IMR-90 (cell line): ENCODE data around the gene GRK5. TPM values are rescaled to one million over a fixed set of nuclear protein-coding genes. Genes with fewer than 3 reads are reported as not detected.
A peak's percentile ranks its signal among the peaks of the same experiment; 100 is the strongest.

Experiments
- ATAC-seq: fragments of 200-7000 bp; cut with Tn5 transposase; 2 replicates; pipeline ENCODE4 v1.9.1; 2020; ENCODE audit warnings: low read depth, mild to moderate bottlenecking, moderate library complexity
- BruUV-seq: library from RNA; stranded (reverse); fragments of 400-500 nt; replicated peaks from 2 replicates; lab custom pipeline; 2021; lab: Mats Ljungman, UMichigan
- CTCF ChIA-PET: fragments of 300-600 bp; formaldehyde crosslinking; extraction: SDS; loops from one replicate; lab custom pipeline; 2021; ENCODE audit warnings: antibody characterized with exemption; lab: Yijun Ruan, JAX
- POLR2A ChIA-PET: fragments of 300-600 bp; sonication (Branson Sonifier 250); formaldehyde crosslinking; loops from one replicate; lab custom pipeline; 2022; ENCODE audit warnings: antibody characterized with exemption; ENCODE audit not compliant: unreplicated experiment; lab: Charles Lee
- DNase-seq: peaks from one replicate; pipeline ENCODE4 v3.0.0; 2013
- H2AFZ ChIP-seq: replicated peaks from 2 replicates; pipeline ENCODE3; 2013; ENCODE audit warnings: low read length, mild to moderate bottlenecking; ENCODE audit not compliant: poor library complexity
- H2AK5ac ChIP-seq: 2 replicates; pipeline ENCODE4 v1.6.1; 2013; ENCODE audit warnings: low read depth, low read length, inconsistent platforms
- H2AK9ac ChIP-seq: replicated peaks from 2 replicates; pipeline ENCODE3; 2013; ENCODE audit warnings: mild to moderate bottlenecking, low read depth, low read length, moderate library complexity; ENCODE audit not compliant: poor library complexity
- H2BK120ac ChIP-seq: 2 replicates; pipeline ENCODE4 v1.6.1; 2013; ENCODE audit warnings: low read depth, low read length, inconsistent platforms
- H2BK15ac ChIP-seq: 3 replicates; pipeline ENCODE4 v1.6.1; 2013; ENCODE audit warnings: low read depth, low read length, inconsistent platforms
- H2BK20ac ChIP-seq: 2 replicates; pipeline ENCODE4 v1.6.1; 2013; ENCODE audit warnings: low read depth, mild to moderate bottlenecking, inconsistent platforms, low read length, moderate library complexity
- H2BK5ac ChIP-seq: 2 replicates; pipeline ENCODE4 v1.6.1; 2013; ENCODE audit warnings: mild to moderate bottlenecking, low read depth, low read length, inconsistent platforms; ENCODE audit not compliant: poor library complexity, severe bottlenecking
- H3K14ac ChIP-seq: replicated peaks from 2 replicates; pipeline ENCODE4 v1.6.1; 2013; ENCODE audit warnings: low read depth, low read length, inconsistent platforms
- H3K18ac ChIP-seq: 2 replicates; pipeline ENCODE4 v1.6.1; 2013; ENCODE audit warnings: low read depth, low read length, control low read depth
- H3K23ac ChIP-seq: 2 replicates; pipeline ENCODE4 v1.6.1; 2013; ENCODE audit warnings: low read depth, low read length, inconsistent platforms
- H3K27ac ChIP-seq: 2 replicates; pipeline ENCODE4 v1.5.1; 2013; ENCODE audit warnings: mild to moderate bottlenecking, control low read depth, low read length; ENCODE audit not compliant: insufficient read depth
- H3K27me3 ChIP-seq: 2 replicates; pipeline ENCODE4 v1.6.1; 2013; ENCODE audit warnings: low read length; ENCODE audit not compliant: control insufficient read depth, insufficient read depth
- H3K36me3 ChIP-seq: 2 replicates; pipeline ENCODE4 v1.6.1; 2013; ENCODE audit warnings: low read length, mixed read lengths; ENCODE audit not compliant: control insufficient read depth, insufficient read depth
- H3K4ac ChIP-seq: 2 replicates; pipeline ENCODE4 v1.6.1; 2013; ENCODE audit warnings: low read depth, low read length, inconsistent platforms
- H3K4me1 ChIP-seq: 2 replicates; pipeline ENCODE4 v1.6.1; 2013; ENCODE audit warnings: low read length, mixed read lengths; ENCODE audit not compliant: control insufficient read depth, insufficient read depth
- H3K4me2 ChIP-seq: 2 replicates; pipeline ENCODE4 v1.6.1; 2013; ENCODE audit warnings: low read depth, mild to moderate bottlenecking, control low read depth, low read length, moderate library complexity
- H3K4me3 ChIP-seq: 2 replicates; pipeline ENCODE4 v1.5.1; 2013; ENCODE audit warnings: low read depth, mild to moderate bottlenecking, control low read depth, low read length, moderate library complexity; ENCODE audit not compliant: insufficient read depth
- H3K56ac ChIP-seq: 2 replicates; pipeline ENCODE4 v1.6.1; 2013; ENCODE audit warnings: low read length, inconsistent platforms; ENCODE audit not compliant: insufficient read depth; ENCODE audit errors: extremely low read depth
- H3K79me1 ChIP-seq, 2 experiments: 2 replicates each; pipeline ENCODE4 v1.6.1; 2013; ENCODE audit warnings: low read length in 2 of 2, inconsistent platforms in 1 of 2, low read depth in 1 of 2
- H3K9ac ChIP-seq: 2 replicates; pipeline ENCODE4 v1.6.1; 2013; ENCODE audit warnings: low read depth, low read length, control low read depth
- H3K9me1 ChIP-seq: 2 replicates; pipeline ENCODE4 v1.6.1; 2013; ENCODE audit warnings: low read length, inconsistent platforms; ENCODE audit not compliant: insufficient read depth
- H3K9me3 ChIP-seq: 2 replicates; pipeline ENCODE4 v1.6.1; 2013; ENCODE audit warnings: low read length; ENCODE audit not compliant: control insufficient read depth, insufficient read depth
- H4K20me1 ChIP-seq: 2 replicates; pipeline ENCODE4 v1.6.1; 2013; ENCODE audit warnings: low read length, inconsistent platforms; ENCODE audit not compliant: insufficient read depth
- H4K5ac ChIP-seq: 2 replicates; pipeline ENCODE4 v1.6.1; 2013; ENCODE audit warnings: mild to moderate bottlenecking, low read depth, low read length, control low read depth
- H4K8ac ChIP-seq, 2 experiments: 2 replicates each; pipeline ENCODE4 v1.6.1; 2013; ENCODE audit warnings: low read depth in 2 of 2, low read length in 2 of 2, control low read depth in 1 of 2, inconsistent platforms in 1 of 2
- H4K91ac ChIP-seq: 2 replicates; pipeline ENCODE4 v1.6.1; 2013; ENCODE audit warnings: low read depth, low read length, inconsistent platforms; ENCODE audit not compliant: insufficient read depth
- BHLHE40 ChIP-seq: fragments of 150-350 bp; IDR thresholded peaks from 2 replicates; pipeline ENCODE4 v1.6.1; 2016; ENCODE audit warnings: mild to moderate bottlenecking, low read depth, low read length
- CEBPB ChIP-seq: IDR thresholded peaks from 2 replicates; pipeline ENCODE4 v1.6.1; 2012; ENCODE audit warnings: low read depth, low read length, improper control_type of control experiment
- CHD1 ChIP-seq: IDR thresholded peaks from 2 replicates; pipeline ENCODE4 v1.6.1; 2012; ENCODE audit warnings: low read depth, low read length, improper control_type of control experiment
- ELK1 ChIP-seq: fragments of 150-350 bp; IDR thresholded peaks from 2 replicates; pipeline ENCODE4 v1.6.1; 2016; ENCODE audit warnings: low read depth, mild to moderate bottlenecking, low read length, moderate library complexity, borderline replicate concordance
- FOS ChIP-seq: fragments of 150-350 bp; IDR thresholded peaks from 2 replicates; pipeline ENCODE4 v1.6.1; 2016; ENCODE audit warnings: low read depth, low read length
- MAFK ChIP-seq: IDR thresholded peaks from 2 replicates; pipeline ENCODE4 v1.6.1; 2012; ENCODE audit warnings: low read depth, low read length, improper control_type of control experiment
- MAZ ChIP-seq: IDR thresholded peaks from 2 replicates; pipeline ENCODE4 v1.6.1; 2012; ENCODE audit warnings: low read depth, mild to moderate bottlenecking, low read length, improper control_type of control experiment, moderate library complexity, borderline replicate concordance
- MXI1 ChIP-seq: IDR thresholded peaks from 2 replicates; pipeline ENCODE4 v1.6.1; 2012; ENCODE audit warnings: low read depth, mild to moderate bottlenecking, low read length, moderate library complexity, borderline replicate concordance
- NFE2L2 ChIP-seq: fragments of 150-350 bp; IDR thresholded peaks from 2 replicates; pipeline ENCODE4 v1.6.1; 2016; ENCODE audit warnings: low read depth, mild to moderate bottlenecking, low read length
- POLR2A ChIP-seq: IDR thresholded peaks from 2 replicates; pipeline ENCODE4 v1.6.1; 2012; ENCODE audit warnings: mild to moderate bottlenecking, low read depth, low read length
- RAD21 ChIP-seq: IDR thresholded peaks from 2 replicates; pipeline ENCODE4 v1.6.1; 2012; ENCODE audit warnings: low read length, improper control_type of control experiment
- RCOR1 ChIP-seq: IDR thresholded peaks from 2 replicates; pipeline ENCODE4 v1.6.1; 2012; ENCODE audit warnings: mild to moderate bottlenecking, low read length, improper control_type of control experiment; ENCODE audit not compliant: insufficient replicate concordance
- RFX5 ChIP-seq: IDR thresholded peaks from 2 replicates; pipeline ENCODE4 v1.8.0; 2012; ENCODE audit warnings: low read depth, mild to moderate bottlenecking, low read length, moderate library complexity
- SMC3 ChIP-seq: fragments of 150-350 bp; IDR thresholded peaks from 2 replicates; pipeline ENCODE4 v1.6.1; 2016; ENCODE audit warnings: low read depth, mild to moderate bottlenecking, antibody characterized with exemption, low read length, moderate library complexity
- WGBS, 2 experiments: methylation state at CpG; one replicate each; pipeline versions ENCODE4 v1.1.5 to v1.1.7; 2013; ENCODE audit warnings: missing lambda C conversion rate in 2 of 2; ENCODE audit not compliant: insufficient read length in 1 of 2; ENCODE audit errors: extremely low coverage in 2 of 2; 5-methylcytosine and 5-hydroxymethylcytosine counted together
- dilution Hi-C: fragments of 300-500 bp; cut with HindIII; formaldehyde crosslinking; loops from one replicate; pipeline ENCODE4 v1.14.3; 2018; ENCODE audit warnings: low sequenced_read_pairs; ENCODE audit not compliant: unreplicated experiment
- in situ Hi-C: fragments of 300-500 bp; cut with MboI; formaldehyde crosslinking; loops from 3 replicates; pipeline ENCODE4 v1.14.3; 2019; ENCODE audit warnings: low sequenced_read_pairs, inconsistent platforms, mixed read lengths
- intact Hi-C: fragments of 100-400 bp; cut with micrococcal nuclease; formaldehyde crosslinking; loops from 2 replicates; pipeline ENCODE4 v1.10.0; 2022
- polyA plus RNA-seq, 3 experiments: library from polyadenylated mRNA; depleted of rRNA; stranded (reverse); fragments of >200 nt; gene quantifications; 2 replicates each; pipeline ENCODE4 v1.2.3, GENCODE V29; 2012; ENCODE audit warnings: low replicate concordance in 1 of 3
- total RNA-seq: library from RNA; depleted of rRNA; stranded (reverse); fragments of >200 nt; gene quantifications from 2 replicates; pipeline ENCODE4 v1.2.3, GENCODE V29; 2012
- TF ChIP-seq, protein P1 (sequence below): conservative IDR thresholded peaks from 2 replicates; pipeline ENCODE4 v1.5.1; 2012; ENCODE audit warnings: mild to moderate bottlenecking, low read depth, low read length, improper control_type of control experiment
- TF ChIP-seq, protein P2 (sequence below): fragments of 150-350 bp; IDR thresholded peaks from 2 replicates; pipeline ENCODE4 v1.6.1; 2017; ENCODE audit warnings: mild to moderate bottlenecking, antibody characterized with exemption, low read length, low read depth

Gene GRK5
- total and polyA plus RNA-seq, 2 of the 4 experiments (the other 2 are of a cell fraction), result 12.9 to 16.3 TPM

DNA sequence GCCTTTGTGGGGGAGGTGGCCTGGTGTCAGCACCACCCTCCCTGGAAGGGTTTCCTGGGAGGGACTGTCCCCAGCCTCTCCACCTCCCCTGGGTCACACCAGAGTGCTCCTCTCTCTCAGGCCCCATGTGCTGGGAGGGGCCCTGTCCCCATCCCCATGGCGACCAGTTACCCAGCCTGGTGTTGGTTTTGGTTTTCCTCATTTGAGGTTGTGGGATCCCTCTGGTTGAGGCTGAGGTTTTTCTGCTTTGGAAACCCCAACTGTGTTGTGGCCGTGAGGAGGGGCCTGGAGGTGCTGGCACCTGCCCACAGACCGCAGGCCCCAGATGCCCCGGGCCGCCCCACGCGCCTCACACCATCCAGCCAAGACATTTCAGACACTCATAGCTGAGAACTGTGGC is 106.3 kb downstream of the GRK5 start:
- Histone ChIP-seq H3K56ac (no peak overlapping the region), H3K27ac (no peak overlapping the region), H2AK5ac (peak overlapping the region; percentile 90; the same call in 1 of the 2 replicates), H3K36me3 (peaks cover 3% of the 10 kb centered on the region; the same call in 1 of the 2 replicates), H2BK20ac (no peak overlapping the region), H4K91ac (0 out of 2 replicates have a peak overlapping the region, but pooled peaks have one; percentile 39), H3K18ac (no peak overlapping the region), H2AK9ac (no peak overlapping the region), H4K5ac (no peak overlapping the region), H3K4me3 (no peak overlapping the region), H2BK120ac (no peak overlapping the region), H3K23ac (no peak overlapping the region), H3K9me1 (peaks cover 57% of the 10 kb centered on the region), H3K9ac (no peak overlapping the region), H3K4ac (no peak overlapping the region), H3K9me3 (no peaks in the 10 kb centered on the region), H3K14ac (no peak overlapping the region), H3K79me1 (peaks cover 47 to 95% of the 10 kb centered on the region in 2 experiments), H3K27me3 (no peaks in the 10 kb centered on the region), H2BK5ac (no peak overlapping the region), H2BK15ac (no peak overlapping the region), H4K8ac (no peak overlapping the region), H3K4me1 (peaks cover 50% of the 10 kb centered on the region), H3K4me2 (no peak overlapping the region), H2AFZ (no peak overlapping the region), H4K20me1 (peaks cover 99% of the 10 kb centered on the region)
- ChIA-PET CTCF (no interaction called here), POLR2A (no interaction called here)
- no CpG with 5 or more reads among the region's 7 CpGs for WGBS, 2 experiments
- no peak for DNase-seq
- no TSS peak for BruUV-seq
- no peak for ATAC-seq
- in situ Hi-C loops (no loop called here), dilution Hi-C loops (no loop called here), intact Hi-C loops (no loop called here)
- TF ChIP-seq RAD21 (no peak), ELK1 (no peak), POLR2A (no peak), MXI1 (no peak), SMC3 (no peak), BHLHE40 (no peak), FOS (no peak), CHD1 (no peak), MAFK (no peak), RFX5 (no peak), RCOR1 (no peak), MAZ (no peak), CEBPB (no peak), NFE2L2 (no peak)
- TF ChIP-seq, protein P1, sequence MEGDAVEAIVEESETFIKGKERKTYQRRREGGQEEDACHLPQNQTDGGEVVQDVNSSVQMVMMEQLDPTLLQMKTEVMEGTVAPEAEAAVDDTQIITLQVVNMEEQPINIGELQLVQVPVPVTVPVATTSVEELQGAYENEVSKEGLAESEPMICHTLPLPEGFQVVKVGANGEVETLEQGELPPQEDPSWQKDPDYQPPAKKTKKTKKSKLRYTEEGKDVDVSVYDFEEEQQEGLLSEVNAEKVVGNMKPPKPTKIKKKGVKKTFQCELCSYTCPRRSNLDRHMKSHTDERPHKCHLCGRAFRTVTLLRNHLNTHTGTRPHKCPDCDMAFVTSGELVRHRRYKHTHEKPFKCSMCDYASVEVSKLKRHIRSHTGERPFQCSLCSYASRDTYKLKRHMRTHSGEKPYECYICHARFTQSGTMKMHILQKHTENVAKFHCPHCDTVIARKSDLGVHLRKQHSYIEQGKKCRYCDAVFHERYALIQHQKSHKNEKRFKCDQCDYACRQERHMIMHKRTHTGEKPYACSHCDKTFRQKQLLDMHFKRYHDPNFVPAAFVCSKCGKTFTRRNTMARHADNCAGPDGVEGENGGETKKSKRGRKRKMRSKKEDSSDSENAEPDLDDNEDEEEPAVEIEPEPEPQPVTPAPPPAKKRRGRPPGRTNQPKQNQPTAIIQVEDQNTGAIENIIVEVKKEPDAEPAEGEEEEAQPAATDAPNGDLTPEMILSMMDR, result no peak
- TF ChIP-seq, protein P2, sequence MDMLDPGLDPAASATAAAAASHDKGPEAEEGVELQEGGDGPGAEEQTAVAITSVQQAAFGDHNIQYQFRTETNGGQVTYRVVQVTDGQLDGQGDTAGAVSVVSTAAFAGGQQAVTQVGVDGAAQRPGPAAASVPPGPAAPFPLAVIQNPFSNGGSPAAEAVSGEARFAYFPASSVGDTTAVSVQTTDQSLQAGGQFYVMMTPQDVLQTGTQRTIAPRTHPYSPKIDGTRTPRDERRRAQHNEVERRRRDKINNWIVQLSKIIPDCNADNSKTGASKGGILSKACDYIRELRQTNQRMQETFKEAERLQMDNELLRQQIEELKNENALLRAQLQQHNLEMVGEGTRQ, result no peak
